ENCODE results near the gene TSPO. TPM values are rescaled to one million over a fixed set of nuclear protein-coding genes. Genes with fewer than 3 reads are reported as not detected.

TSPO gene
- total and polyA plus RNA-seq, 2 of the 13 experiments (the other 11 are each of a cell fraction or from before 2014, with no cell fraction given) = 0.46 to 1.4 TPM

GRCh38 chr22:43187171-43188099, 36.1 kb downstream of the TSPO start (continued):
- no peak for TF ChIP-seq ETS1 (CRISPR knock-in tag; IDR thresholded peaks at IDR 0.05)
- peak; percentile 66 for TF ChIP-seq KDM3A (CRISPR knock-in tag; IDR thresholded peaks at IDR 0.05; ENCODE audit: low read depth)

- no peak for ATAC-seq
These were observed 37.6 kb downstream of the TSPO start for GRCh38 chr22:43188829-43189545.

More at GRCh38 chr22:43188829-43189545, 37.6 kb downstream of the TSPO start:
- Histone ChIP-seq H3K27me3 (ENCODE audit: control insufficient read depth in 1 of 2, insufficient read depth in 2 of 2, low read length in 2 of 2) (no peaks in the 10 kb centered on the region; a peak in 1 of 5 replicates), H3K4me1 (ENCODE audit: insufficient read depth, low read length) (peaks cover 41% of the 10 kb centered on the region), H3K79me2 (ENCODE audit: insufficient read depth, low read length) (peaks cover 14% of the 10 kb centered on the region), H3K27ac (ENCODE audit: extremely low read length, insufficient read depth, low read length) (no peak overlapping the region), H3K9me3 (ENCODE audit: low read length) (peaks cover 10% of the 10 kb centered on the region), H3K4me2 (ENCODE audit: low read depth, low read length) (peak overlapping the region; percentile 49), H3K4me3 (replicated peaks in 1 of 3; ENCODE audit: insufficient read depth in 1 of 3, low read depth in 2 of 3, low read length in 3 of 3) (no peak overlapping the region), H4K20me1 (ENCODE audit: insufficient read depth, low read length) (no peaks in the 10 kb centered on the region), H3K36me3 (replicated peaks in 1 of 2; ENCODE audit: control insufficient read depth in 1 of 2, insufficient read depth in 2 of 2, low read length in 2 of 2) (no peaks in the 10 kb centered on the region; a peak in 1 of 5 replicates), H2AFZ (ENCODE audit: low read length) (peak overlapping the region; percentile 58), H3K9ac (ENCODE audit: insufficient read depth, low read depth, low read length) (no peak overlapping the region)
- POLR2A ChIA-PET = no interaction called here
- WGBS (ENCODE audit: low lambda C conversion rate) = 50% methylated on average over 2 of the region's 5 CpGs
- TF ChIP-seq SSRP1 (CRISPR knock-in tag; IDR thresholded peaks at IDR 0.05) = no peak
- peak; percentile 7 for TF ChIP-seq TEAD3 (CRISPR knock-in tag; optimal IDR thresholded peaks at IDR 0.05; ENCODE audit: borderline replicate concordance)
- TF ChIP-seq ZNF770 (CRISPR knock-in tag; IDR thresholded peaks at IDR 0.05) = 0 out of 2 replicates have a peak, but pooled peaks have one; percentile 21
- no peak for TF ChIP-seq NFIC (IDR thresholded peaks at IDR 0.05; ENCODE audit: low read length)
- no peak for TF ChIP-seq ZNF382 (CRISPR knock-in tag; IDR thresholded peaks at IDR 0.05; ENCODE audit: borderline replicate concordance)
- TF ChIP-seq ZNF263 (CRISPR knock-in tag; IDR thresholded peaks at IDR 0.05) = peak; percentile 68
- CTCF ChIA-PET (ENCODE audit: low intra/inter-chr PET ratio, low total read pairs) = no interaction called here
- intact Hi-C loops (cut with micrococcal nuclease; ENCODE audit: unreplicated experiment) (no loop called here), in situ Hi-C loops (cut with HindIII; ENCODE audit: extremely low pct_ligation_motif_present, low pct_unique_long_range_greater_than_20kb) (no loop called here)
- FAIRE-seq = no peak
- BruUV-seq (replicated peaks) = no TSS peak
- peak; percentile 47 for DNase-seq (ENCODE audit: low spot score)

All from HepG2 (cell line).